Fibroblast of villous mesenchyme (primary cell): ENCODE results near the gene SSH2. TPM values are rescaled to one million over a fixed set of nuclear protein-coding genes. Genes with fewer than 3 reads are reported as not detected.
"Not testable (repeated sequence)": the region's sequence is repeated elsewhere in the genome, so short reads cannot be mapped to it uniquely, and the experiment has no call there.

Experiments
- DNase-seq: peaks from one replicate; pipeline ENCODE4 v3.0.0-alpha.2; 2010; ENCODE audit warnings: low read depth
- H3K4me3 ChIP-seq: 2 replicates; pipeline ENCODE4 v1.5.1; 2011; ENCODE audit warnings: low read depth, mild to moderate bottlenecking, low read length
- CTCF ChIP-seq: IDR thresholded peaks from 2 replicates; pipeline ENCODE4 v1.5.1; 2012; ENCODE audit warnings: low read depth, mild to moderate bottlenecking, low read length; ENCODE audit not compliant: insufficient read depth
- total RNA-seq: library from RNA; depleted of rRNA; stranded (reverse); fragments of >200 nt; gene quantifications from 2 replicates; pipeline ENCODE4 v1.2.3, GENCODE V29; 2012

Gene SSH2
- total RNA-seq, 1 donor, result 19.0 TPM

GRCh38 chr17:29862951-29863350, 67.1 kb downstream of the SSH2 start:
- no peak overlapping the region for H3K4me3 ChIP-seq
- DNase-seq, result no peak
- TF ChIP-seq CTCF, result no peak

- no peak for TF ChIP-seq CTCF
- DNase-seq, result no peak
- H3K4me3 ChIP-seq, result no peak overlapping the region
Measured at GRCh38 chr17:29862127-29862526, 67.9 kb downstream of the SSH2 start.

- DNase-seq, H3K4me3 ChIP-seq: not testable (repeated sequence)
Measured at GRCh38 chr17:29859445-29859844, 70.6 kb downstream of the SSH2 start.

- no peak overlapping the region for H3K4me3 ChIP-seq
- DNase-seq, result no peak
- no peak for TF ChIP-seq CTCF
Measured at GRCh38 chr17:29857823-29858222, 72.2 kb downstream of the SSH2 start.

GRCh38 chr17:29857105-29857504, 72.9 kb downstream of the SSH2 start:
- DNase-seq, H3K4me3 ChIP-seq: not testable (repeated sequence)

GRCh38 chr17:29855686-29856085, 74.3 kb downstream of the SSH2 start:
- H3K4me3 ChIP-seq, result no peak overlapping the region
- DNase-seq, result peak; percentile 88

GRCh38 chr17:29848737-29849136, 81.3 kb downstream of the SSH2 start:
- TF ChIP-seq CTCF, result no peak
- H3K4me3 ChIP-seq, result no peak overlapping the region
- DNase-seq, result no peak

More at GRCh38 chr17:29855686-29856085, 74.3 kb downstream of the SSH2 start:
- TF ChIP-seq CTCF, result no peak

- H3K4me3 ChIP-seq, result no peak overlapping the region
- DNase-seq, result no peak
- no peak for TF ChIP-seq CTCF
Measured at GRCh38 chr17:29847527-29848400, 82.3 kb downstream of the SSH2 start.
